A549 (cell line): ENCODE measurements around the gene RELL1. TPM values are rescaled to one million over a fixed set of nuclear protein-coding genes. Genes with fewer than 3 reads are reported as not detected.

Experiments
- ATAC-seq, 2 experiments: fragments of 200-7000 bp in 1 of 2; fragments of >200 bp in 1 of 2; cut with Nextera tagmentation in 1 of 2; cut with Tn5 transposase in 1 of 2; 3 replicates each; pipeline versions ENCODE4 v1.8.0 to v1.9.1; 2018 to 2020; ENCODE audit warnings: mild to moderate bottlenecking in 1 of 2, moderate library complexity in 1 of 2
- CTCF ChIA-PET: fragments of 300-600 bp; sonication (Branson Sonifier 250); formaldehyde crosslinking; extraction: SDS; loops from one replicate; lab custom pipeline; 2021; ENCODE audit warnings: antibody characterized with exemption, inconsistent platforms; lab: Yijun Ruan, JAX
- POLR2A ChIA-PET: fragments of 350-600 bp; formaldehyde crosslinking; extraction: SDS; loops from one replicate; lab custom pipeline; 2021; ENCODE audit warnings: antibody characterized with exemption, inconsistent platforms; lab: Yijun Ruan, JAX
- DNase-seq, 2 experiments: peaks; one replicate each; pipeline versions ENCODE4 v3.0.0 to v3.0.0-alpha.2; 2011 to 2016; ENCODE audit warnings: low read depth in 1 of 2, low spot score in 1 of 2
- FAIRE-seq: peaks from 2 replicates; lab custom pipeline; 2011; peaks lifted over from hg19 to GRCh38; lab: Jason Lieb, UNC
- H3K27ac ChIP-seq, 2 experiments: fragments of >200 bp; sonication (Bioruptor Twin); formaldehyde crosslinking; 3 replicates each; pipeline ENCODE4 v1.5.1; 2016 to 2017
- H3K4me1 ChIP-seq: fragments of >200 bp; sonication (Bioruptor Twin); formaldehyde crosslinking; 3 replicates; pipeline ENCODE4 v1.6.1; 2016
- H3K4me2 ChIP-seq: fragments of >200 bp; sonication (Bioruptor Twin); formaldehyde crosslinking; 3 replicates; pipeline ENCODE4 v1.6.1; 2016
- H3K4me3 ChIP-seq: fragments of >200 bp; sonication (Bioruptor Twin); formaldehyde crosslinking; 3 replicates; pipeline ENCODE4 v1.5.1; 2016
- H3K9me3 ChIP-seq: fragments of >200 bp; sonication (Bioruptor Twin); formaldehyde crosslinking; 3 replicates; pipeline ENCODE4 v1.6.1; 2016
- BHLHE40 ChIP-seq: IDR thresholded peaks from 2 replicates; pipeline ENCODE4 v1.6.1; 2012; ENCODE audit warnings: low read depth, low read length, inconsistent platforms
- CTCF ChIP-seq: fragments of >200 bp; sonication (Bioruptor Twin); formaldehyde crosslinking; IDR thresholded peaks from 3 replicates; pipeline ENCODE4 v1.5.1; 2016
- EHF ChIP-seq: fragments of 250-450 bp; sonication (Bioruptor Pico); IDR thresholded peaks from 2 replicates; pipeline ENCODE4 v1.5.0; 2020; ENCODE audit warnings: mild to moderate bottlenecking
- FOSL2 ChIP-seq, 2 experiments: fragments of 450-650 bp in 1 of 2; fragments of >200 bp in 1 of 2; sonication (Bioruptor Twin) in 1 of 2; formaldehyde crosslinking; IDR thresholded peaks; 2 replicates each; pipeline versions ENCODE4 v1.5.0 to v1.6.1; 2016 to 2020; ENCODE audit warnings: mild to moderate bottlenecking in 1 of 2, moderate library complexity in 1 of 2
- HDAC2 ChIP-seq: fragments of 200-600 bp; sonication (generic); IDR thresholded peaks from 2 replicates; pipeline ENCODE4 v1.6.1; 2016
- HMGXB4 ChIP-seq: fragments of 250-450 bp; sonication (Bioruptor Pico); IDR thresholded peaks from 2 replicates; pipeline ENCODE4 v1.5.0; 2021; ENCODE audit warnings: mild to moderate bottlenecking, moderate library complexity, borderline replicate concordance
- HOXB13 ChIP-seq: fragments of 250-450 bp; sonication (Bioruptor Pico); IDR thresholded peaks from 2 replicates; pipeline ENCODE4 v1.5.0; 2020; ENCODE audit warnings: low read depth, mild to moderate bottlenecking, moderate library complexity
- KDM1A ChIP-seq: fragments of 200-600 bp; sonication (generic); IDR thresholded peaks from 2 replicates; pipeline ENCODE4 v1.6.1; 2016; ENCODE audit warnings: low read depth, mild to moderate bottlenecking
- KDM5A ChIP-seq: fragments of 200-600 bp; sonication (generic); IDR thresholded peaks from 2 replicates; pipeline ENCODE4 v1.6.1; 2016; ENCODE audit warnings: antibody characterized with exemption, mild to moderate bottlenecking
- NFE2L2 ChIP-seq: fragments of 150-350 bp; conservative IDR thresholded peaks from 2 replicates; pipeline ENCODE4 v1.6.1; 2014; ENCODE audit warnings: low read length
- NPAS2 ChIP-seq: fragments of 250-450 bp; sonication (Bioruptor Pico); IDR thresholded peaks from 2 replicates; pipeline ENCODE4 v1.8.0; 2022; ENCODE audit warnings: mild to moderate bottlenecking, moderate library complexity, borderline replicate concordance
- POLR2A ChIP-seq: IDR thresholded peaks from 2 replicates; pipeline ENCODE4 v1.6.1; 2012; ENCODE audit warnings: mild to moderate bottlenecking, low read length
- RCOR1 ChIP-seq: fragments of 150-350 bp; IDR thresholded peaks from 2 replicates; pipeline ENCODE4 v1.6.1; 2014; ENCODE audit warnings: antibody characterized with exemption, low read length, low read depth
- REST ChIP-seq: fragments of 200-600 bp; sonication (generic); IDR thresholded peaks from 2 replicates; pipeline ENCODE4 v1.6.1; 2016; ENCODE audit warnings: antibody characterized with exemption, mild to moderate bottlenecking, moderate library complexity
- RFX5 ChIP-seq: fragments of 450-650 bp; IDR thresholded peaks from 2 replicates; pipeline ENCODE4 v1.7.1; 2014; ENCODE audit warnings: antibody characterized with exemption, mild to moderate bottlenecking, moderate library complexity
- RNF2 ChIP-seq: fragments of 200-600 bp; sonication (generic); IDR thresholded peaks from 2 replicates; pipeline ENCODE4 v1.6.1; 2016; ENCODE audit warnings: low read depth, mild to moderate bottlenecking, antibody characterized with exemption, moderate library complexity, borderline replicate concordance
- TP53 ChIP-seq: fragments of 250-450 bp; sonication (Bioruptor Pico); IDR thresholded peaks from 2 replicates; pipeline ENCODE4 v1.5.0; 2021; ENCODE audit warnings: mild to moderate bottlenecking, moderate library complexity
- USF2 ChIP-seq: fragments of 450-650 bp; IDR thresholded peaks from 2 replicates; pipeline ENCODE4 v1.6.1; 2014; ENCODE audit warnings: antibody characterized with exemption
- ZC3H11A ChIP-seq: fragments of 450-650 bp; IDR thresholded peaks from 2 replicates; pipeline ENCODE4 v1.6.1; 2014; ENCODE audit warnings: antibody characterized with exemption, mild to moderate bottlenecking
- ZNF302 ChIP-seq: fragments of 250-450 bp; sonication (Bioruptor Pico); IDR thresholded peaks from 2 replicates; pipeline ENCODE4 v1.9.0; 2021; ENCODE audit warnings: inconsistent platforms, mild to moderate bottlenecking, moderate library complexity
- WGBS: methylation state at CpG from one replicate; pipeline ENCODE4 v1.1.6; 2017; ENCODE audit errors: missing lambda C conversion rate; 5-methylcytosine and 5-hydroxymethylcytosine counted together
- polyA plus RNA-seq, 4 experiments: library from polyadenylated mRNA; depleted of rRNA in 3 of 4; stranded (reverse); fragments of >200 nt; fragmentation: RNase III in 1 of 4; extraction: RNeasy Plus Mini Kit Qiagen cat#74134 plus additional on column Dnase treatment in 1 of 4; gene quantifications; 2 replicates in 3 of 4; 3 replicates in 1 of 4; pipeline ENCODE4 v1.2.3, GENCODE V29; 2011 to 2017

The RELL1 gene
- polyA plus RNA-seq, 2 of the 4 experiments (the other 2 are of a cell fraction): 5.0 to 9.6 TPM

- Histone ChIP-seq H3K4me2 (peak overlapping the region; percentile 50; the same call in 1 of the 3 replicates), H3K4me3 (no peak overlapping the region), H3K27ac (peak overlapping the region in 1 of 2 experiments; percentile 56; a peak in 2 of 6 replicates), H3K4me1 (peaks cover 14% of the 10 kb centered on the region), H3K9me3 (no peaks in the 10 kb centered on the region)
- ATAC-seq (no peak), DNase-seq (no peak), FAIRE-seq (no peak)
- CTCF ChIA-PET: interaction anchor here (0.8 to 2.8 kb wide), 2 partner anchors 18 to 27 kb away, joined by 3 to 11 read pairs; no protein-coding TSS in a partner anchor
- TF ChIP-seq KDM1A (no peak), NFE2L2 (no peak), EHF (no peak), RNF2 (no peak), HMGXB4 (CRISPR knock-in tag) (no peak), RFX5 (no peak), RCOR1 (no peak), ZNF302 (CRISPR knock-in tag) (no peak), HDAC2 (no peak)
- WGBS: 90% methylated on average over 6 of the region's 6 CpGs
- POLR2A ChIA-PET: interaction anchor here (0.5 kb wide), 1 partner anchor 10 kb away, joined by 3 read pairs; no protein-coding TSS in a partner anchor
Measured at GRCh38 chr4:37629713-37630112, 56.5 kb downstream of the RELL1 start.

GRCh38 chr4:37628977-37629609 is 57.1 kb downstream of the RELL1 start:
- ChIA-PET CTCF (interaction anchor here (0.8 to 2.8 kb wide), 3 partner anchors 11 to 26 kb away, joined by 3 to 11 read pairs (median 5); no protein-coding TSS in a partner anchor), POLR2A (no interaction called here)
- Histone ChIP-seq H3K4me1 (peaks cover 14% of the 10 kb centered on the region), H3K27ac (peak overlapping the region in 1 of 2 experiments; percentile 56; a peak in 3 of 6 replicates), H3K4me2 (peak overlapping the region; percentile 50), H3K4me3 (no peak overlapping the region), H3K9me3 (no peaks in the 10 kb centered on the region)
- 52% methylated on average over 4 of the region's 4 CpGs for WGBS
- ATAC-seq (peak; percentile 90 to 93), DNase-seq (peak; percentile 50 to 63), FAIRE-seq (no peak)
- TF ChIP-seq REST: no peak
- TF ChIP-seq HOXB13 (CRISPR knock-in tag): no peak
- peak; percentile 23; the same call in 1 of the 2 replicates for TF ChIP-seq FOSL2 (IDR thresholded peaks at IDR 0.05)
- peak; percentile 90 for TF ChIP-seq FOSL2 (CRISPR knock-in tag; IDR thresholded peaks at IDR 0.05)

GRCh38 chr4:37627263-37627662 is 58.9 kb downstream of the RELL1 start:
- no peak overlapping the region for H3K27ac ChIP-seq
- WGBS: 78% methylated on average over 3 of the region's 3 CpGs
- TF ChIP-seq RNF2 (no peak), KDM1A (no peak), POLR2A (no peak), USF2 (no peak), KDM5A (no peak), CTCF (no peak), BHLHE40 (no peak), NPAS2 (CRISPR knock-in tag) (no peak), TP53 (CRISPR knock-in tag) (no peak), ZC3H11A (no peak), HOXB13 (CRISPR knock-in tag) (no peak)
- no peak overlapping the region for H3K4me3 ChIP-seq
- FAIRE-seq: no peak
- no peak for ATAC-seq
- no peaks in the 10 kb centered on the region for H3K9me3 ChIP-seq
- no peak overlapping the region for H3K4me2 ChIP-seq
- ChIA-PET CTCF (interaction anchor here (2.8 kb wide), 1 partner anchor 24 kb away, joined by 11 read pairs; no protein-coding TSS in a partner anchor), POLR2A (no interaction called here)
- DNase-seq: no peak
- H3K4me1 ChIP-seq: peaks cover 14% of the 10 kb centered on the region
